NB4 (cell line): ENCODE data around the gene CACNA2D4.

Experiments
- MYC ChIP-seq: IDR thresholded peaks from 2 replicates; pipeline ENCODE4 v1.6.1; 2011; ENCODE audit warnings: low read depth, low read length
- POLR2A ChIP-seq: IDR thresholded peaks from 2 replicates; pipeline ENCODE4 v1.6.1; 2011; ENCODE audit warnings: mild to moderate bottlenecking; ENCODE audit not compliant: insufficient read length; ENCODE audit errors: extremely low read depth
- TF ChIP-seq, protein P1 (sequence below): IDR thresholded peaks from one replicate; pipeline ENCODE4 v1.5.1; 2012; ENCODE audit warnings: low read depth, low read length

GRCh38 chr12:1792406-1792805 is 126.0 kb downstream of the CACNA2D4 start:
- TF ChIP-seq, protein P1, sequence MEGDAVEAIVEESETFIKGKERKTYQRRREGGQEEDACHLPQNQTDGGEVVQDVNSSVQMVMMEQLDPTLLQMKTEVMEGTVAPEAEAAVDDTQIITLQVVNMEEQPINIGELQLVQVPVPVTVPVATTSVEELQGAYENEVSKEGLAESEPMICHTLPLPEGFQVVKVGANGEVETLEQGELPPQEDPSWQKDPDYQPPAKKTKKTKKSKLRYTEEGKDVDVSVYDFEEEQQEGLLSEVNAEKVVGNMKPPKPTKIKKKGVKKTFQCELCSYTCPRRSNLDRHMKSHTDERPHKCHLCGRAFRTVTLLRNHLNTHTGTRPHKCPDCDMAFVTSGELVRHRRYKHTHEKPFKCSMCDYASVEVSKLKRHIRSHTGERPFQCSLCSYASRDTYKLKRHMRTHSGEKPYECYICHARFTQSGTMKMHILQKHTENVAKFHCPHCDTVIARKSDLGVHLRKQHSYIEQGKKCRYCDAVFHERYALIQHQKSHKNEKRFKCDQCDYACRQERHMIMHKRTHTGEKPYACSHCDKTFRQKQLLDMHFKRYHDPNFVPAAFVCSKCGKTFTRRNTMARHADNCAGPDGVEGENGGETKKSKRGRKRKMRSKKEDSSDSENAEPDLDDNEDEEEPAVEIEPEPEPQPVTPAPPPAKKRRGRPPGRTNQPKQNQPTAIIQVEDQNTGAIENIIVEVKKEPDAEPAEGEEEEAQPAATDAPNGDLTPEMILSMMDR, result no peak
- TF ChIP-seq POLR2A (peak; percentile 12), MYC (no peak)
